Gastrocnemius medialis (tissue), 4 donors: Measurements from ENCODE around the gene SPINK4. TPM values are rescaled to one million over a fixed set of nuclear protein-coding genes. Genes with fewer than 3 reads are reported as not detected.

Experiments
- ATAC-seq, 2 donors: fragments of 150-250 bp; one replicate each; pipeline ENCODE4 v1.9.1; 2016
- DNase-seq, 2 donors: peaks; one replicate each; pipeline ENCODE4 v3.0.0-alpha.2; 2019
- H3K27ac ChIP-seq, 4 donors: fragments of 200-600 bp; sonication (generic); 1 replicate in 1 of 4; 2 replicates in 3 of 4; pipeline ENCODE4 v1.5.1; 2016 to 2018; ENCODE audit warnings: mild to moderate bottlenecking in 2 of 4, moderate library complexity in 1 of 4
- H3K27me3 ChIP-seq, 3 donors: fragments of 200-600 bp; sonication (generic) in 2 of 3; 1 replicate in 1 of 3; 2 replicates in 2 of 3; pipeline versions ENCODE4 v1.5.1 to v1.6.0; 2016 to 2019; ENCODE audit warnings: mild to moderate bottlenecking in 1 of 3, moderate library complexity in 1 of 3
- H3K36me3 ChIP-seq, 2 donors: fragments of 200-600 bp; sonication (generic) in 1 of 2; one replicate each; pipeline ENCODE4 v1.5.1; 2017 to 2018
- H3K4me1 ChIP-seq, 2 donors: fragments of 200-600 bp; sonication (generic) in 1 of 2; one replicate each; pipeline ENCODE4 v1.5.1; 2016 to 2017; ENCODE audit warnings: mild to moderate bottlenecking in 2 of 2
- H3K4me3 ChIP-seq, 4 donors: fragments of 200-600 bp; sonication (generic) in 3 of 4; 1 replicate in 1 of 4; 2 replicates in 3 of 4; pipeline ENCODE4 v1.5.1; 2016 to 2019; ENCODE audit warnings: mild to moderate bottlenecking in 2 of 4
- H3K9me3 ChIP-seq, 3 donors: fragments of 200-600 bp; sonication (generic) in 2 of 3; 1 replicate in 1 of 3; 2 replicates in 2 of 3; pipeline ENCODE4 v1.5.1; 2016 to 2019
- CTCF ChIP-seq, 5 experiments: fragments of 450-650 bp in 3 of 5; fragments of 200-600 bp in 2 of 5; sonication (generic) in 2 of 5; IDR thresholded peaks in 4 of 5; conservative IDR thresholded peaks in 1 of 5; 1 replicate in 4 of 5; 2 replicates in 1 of 5; pipeline ENCODE4 v1.5.1; 2016 to 2019; ENCODE audit warnings: antibody characterized with exemption in 5 of 5, mild to moderate bottlenecking in 3 of 5, moderate library complexity in 3 of 5
- POLR2A ChIP-seq, 2 donors: fragments of 450-650 bp; IDR thresholded peaks; one replicate each; pipeline ENCODE4 v1.6.1; 2017; ENCODE audit warnings: antibody characterized with exemption in 2 of 2, mild to moderate bottlenecking in 2 of 2, moderate library complexity in 2 of 2
- in situ Hi-C, 4 donors: fragments of 200-750 bp; cut with MboI; loops; one replicate each; pipeline versions ENCODE4 v1.15.0 to v1.8.0; 2017; ENCODE audit warnings: low sequenced_read_pairs in 4 of 4
- intact Hi-C: fragments of 100-400 bp; cut with DNase I; formaldehyde crosslinking; loops from one replicate; pipeline ENCODE4 v1.15.1; 2023; ENCODE audit warnings: low total_unique reads
- total RNA-seq, 4 donors: library from RNA; depleted of rRNA; stranded (reverse); fragments of >200 nt; gene quantifications; one replicate each; pipeline versions ENCODE4 v1.1.0 to v1.2.3, GENCODE V29; 2016

SPINK4 gene
- total RNA-seq, 4 donors from 2014 or later, result not detected

GRCh38 chr9:33244137-33244784 lies 4.3 kb downstream of the SPINK4 start:
- H3K27ac ChIP-seq, result no peak overlapping the region
- DNase-seq, result no peak
- TF ChIP-seq CTCF (IDR thresholded peaks at IDR 0.05 in 4 of 5, conservative IDR thresholded peaks at IDR 0.05 in 1 of 5) (no peak), POLR2A (IDR thresholded peaks at IDR 0.05) (no peak)
- in situ Hi-C loops, result no loop called here
- H3K4me3 ChIP-seq, result no peak overlapping the region
- H3K9me3 ChIP-seq, result no peaks in the 10 kb centered on the region
- H3K4me1 ChIP-seq, result peaks cover 10 to 12% of the 10 kb centered on the region in 2 donors
- no peaks in the 10 kb centered on the region for H3K27me3 ChIP-seq
- intact Hi-C loops, result no loop called here
- H3K36me3 ChIP-seq, result peaks cover 0 to 10% of the 10 kb centered on the region in 2 donors
- ATAC-seq, result no peak

GRCh38 chr9:33245341-33245740 lies 5.4 kb downstream of the SPINK4 start:
- no peaks in the 10 kb centered on the region for H3K27me3 ChIP-seq
- H3K4me1 ChIP-seq, result peaks cover 0 to 1% of the 10 kb centered on the region in 2 donors
- TF ChIP-seq CTCF (IDR thresholded peaks at IDR 0.05 in 4 of 5, conservative IDR thresholded peaks at IDR 0.05 in 1 of 5), result no peak
- TF ChIP-seq POLR2A (IDR thresholded peaks at IDR 0.05), result no peak
- H3K9me3 ChIP-seq, result no peaks in the 10 kb centered on the region
- no peak overlapping the region for H3K27ac ChIP-seq
- in situ Hi-C loops (no loop called here), intact Hi-C loops (no loop called here)
- H3K36me3 ChIP-seq, result peaks cover 0 to 10% of the 10 kb centered on the region in 2 donors
- H3K4me3 ChIP-seq, result no peak overlapping the region
- ATAC-seq, result no peak
- no peak for DNase-seq

- ATAC-seq (no peak), DNase-seq (no peak)
- Histone ChIP-seq H3K4me1 (no peaks in the 10 kb centered on the region), H3K9me3 (no peaks in the 10 kb centered on the region), H3K27me3 (no peaks in the 10 kb centered on the region), H3K4me3 (no peak overlapping the region), H3K36me3 (peaks cover 0 to 13% of the 10 kb centered on the region in 2 donors), H3K27ac (no peak overlapping the region)
- intact Hi-C loops, result no loop called here
- TF ChIP-seq CTCF (IDR thresholded peaks at IDR 0.05 in 4 of 5, conservative IDR thresholded peaks at IDR 0.05 in 1 of 5) (no peak), POLR2A (IDR thresholded peaks at IDR 0.05) (no peak)
- in situ Hi-C loops, result no loop called here
Measured at GRCh38 chr9:33246269-33246860, 6.4 kb downstream of the SPINK4 start.

GRCh38 chr9:33248606-33249005 lies 8.6 kb downstream of the SPINK4 start:
- intact Hi-C loops, result no loop called here
- DNase-seq, result no peak
- Histone ChIP-seq H3K4me3 (no peak overlapping the region), H3K9me3 (no peaks in the 10 kb centered on the region), H3K27me3 (no peaks in the 10 kb centered on the region), H3K36me3 (peaks cover 0 to 28% of the 10 kb centered on the region in 2 donors), H3K4me1 (no peaks in the 10 kb centered on the region), H3K27ac (no peak overlapping the region)
- in situ Hi-C loops, result no loop called here
- TF ChIP-seq CTCF (IDR thresholded peaks at IDR 0.05 in 4 of 5, conservative IDR thresholded peaks at IDR 0.05 in 1 of 5) (no peak), POLR2A (IDR thresholded peaks at IDR 0.05) (no peak)
- ATAC-seq, result no peak
